SK-N-MC (cell line): Measurements from ENCODE around the gene MRPS23.

Source experiments
- EZH2 ChIP-seq: fragments of 200-600 bp; sonication (generic); IDR thresholded peaks from one replicate; pipeline ENCODE4 v1.6.1; 2017; ENCODE audit warnings: antibody characterized with exemption
- FOXP2 ChIP-seq: optimal IDR thresholded peaks from 2 replicates; pipeline ENCODE3; 2011; ENCODE audit warnings: mild to moderate bottlenecking, moderate library complexity; ENCODE audit not compliant: insufficient read depth; ENCODE audit errors: extremely low read length, control extremely low read depth
- POLR2AphosphoS5 ChIP-seq: IDR thresholded peaks from 2 replicates; pipeline ENCODE4 v1.6.1; 2012; ENCODE audit warnings: mild to moderate bottlenecking, low read depth, low read length, borderline replicate concordance

- TF ChIP-seq POLR2AphosphoS5 (no peak), EZH2 (no peak), FOXP2 (no peak)
Observed at GRCh38 chr17:57839571-57839923, 10.3 kb downstream of the MRPS23 start.
